Activated B cell treated with CpG ODN at 0.5 μM for 24 hours (primary cell): ENCODE results near the gene IL36B. TPM values are rescaled to one million over a fixed set of nuclear protein-coding genes. Genes with fewer than 3 reads are reported as not detected.

Source experiments
- ATAC-seq: fragments of 200-7000 bp; cut with Tn5 transposase; one replicate; pipeline ENCODE4 v1.10.0; 2021; ENCODE audit warnings: low read depth, mild to moderate bottlenecking, moderate library complexity
- CTCF ChIA-PET: fragments of 350-600 bp; sonication (Branson Sonifier 250); formaldehyde crosslinking; loops from one replicate; lab custom pipeline; 2021; ENCODE audit warnings: antibody characterized with exemption; lab: Charles Lee
- POLR2A ChIA-PET: fragments of 350-600 bp; sonication (Branson Sonifier 250); formaldehyde crosslinking; loops from one replicate; lab custom pipeline; 2021; ENCODE audit warnings: antibody characterized with exemption; lab: Charles Lee
- DNase-seq: peaks from one replicate; pipeline ENCODE4 v3.0.0; 2022
- H3K27ac Mint-ChIP-seq: one replicate; pipeline ENCODE4 v1.8.0; 2020; ENCODE audit warnings: mixed read lengths
- H3K27me3 Mint-ChIP-seq: one replicate; pipeline ENCODE4 v1.8.0; 2021; ENCODE audit warnings: mixed read lengths
- H3K36me3 Mint-ChIP-seq: one replicate; pipeline ENCODE4 v1.8.0; 2021; ENCODE audit warnings: low read depth, mixed read lengths
- H3K4me1 Mint-ChIP-seq: one replicate; pipeline ENCODE4 v1.8.0; 2021; ENCODE audit warnings: mixed read lengths
- H3K4me3 Mint-ChIP-seq: one replicate; pipeline ENCODE4 v1.8.0; 2020; ENCODE audit warnings: mild to moderate bottlenecking, mixed read lengths
- H3K9me3 Mint-ChIP-seq: one replicate; pipeline ENCODE4 v1.8.0; 2020; ENCODE audit warnings: mixed read lengths
- intact Hi-C: fragments of 100-400 bp; cut with micrococcal nuclease; formaldehyde crosslinking; loops from one replicate; pipeline ENCODE4 v1.15.1; 2024
- total RNA-seq: library from RNA; stranded (reverse); gene quantifications from 2 replicates; pipeline ENCODE4 v1.2.3, GENCODE V29; 2022
- TF ChIP-seq, protein P1 (sequence below): fragments of 200-600 bp; IDR thresholded peaks from one replicate; pipeline ENCODE4 v1.8.0; 2022; ENCODE audit warnings: antibody characterized with exemption, mild to moderate bottlenecking

Gene IL36B
- total RNA-seq, 1 donor from 2014 or later, result not detected

DNA sequence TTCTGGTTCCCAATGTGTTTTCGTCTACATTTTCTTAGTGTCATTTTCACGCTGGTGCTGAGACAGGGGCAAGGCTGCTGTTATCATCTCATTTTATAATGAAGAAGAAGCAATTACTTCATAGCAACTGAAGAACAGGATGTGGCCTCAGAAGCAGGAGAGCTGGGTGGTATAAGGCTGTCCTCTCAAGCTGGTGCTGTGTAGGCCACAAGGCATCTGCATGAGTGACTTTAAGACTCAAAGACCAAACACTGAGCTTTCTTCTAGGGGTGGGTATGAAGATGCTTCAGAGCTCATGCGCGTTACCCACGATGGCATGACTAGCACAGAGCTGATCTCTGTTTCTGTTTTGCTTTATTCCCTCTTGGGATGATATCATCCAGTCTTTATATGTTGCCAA lies 67.6 kb downstream of the IL36B start:
- Mint-ChIP-seq H3K9me3 (peaks cover 5% of the 10 kb centered on the region), H3K27ac (no peak overlapping the region), H3K4me3 (no peak overlapping the region), H3K27me3 (peaks cover 4% of the 10 kb centered on the region), H3K4me1 (peaks cover 3% of the 10 kb centered on the region), H3K36me3 (no peaks in the 10 kb centered on the region)
- POLR2A ChIA-PET, result no interaction called here
- TF ChIP-seq, protein P1, sequence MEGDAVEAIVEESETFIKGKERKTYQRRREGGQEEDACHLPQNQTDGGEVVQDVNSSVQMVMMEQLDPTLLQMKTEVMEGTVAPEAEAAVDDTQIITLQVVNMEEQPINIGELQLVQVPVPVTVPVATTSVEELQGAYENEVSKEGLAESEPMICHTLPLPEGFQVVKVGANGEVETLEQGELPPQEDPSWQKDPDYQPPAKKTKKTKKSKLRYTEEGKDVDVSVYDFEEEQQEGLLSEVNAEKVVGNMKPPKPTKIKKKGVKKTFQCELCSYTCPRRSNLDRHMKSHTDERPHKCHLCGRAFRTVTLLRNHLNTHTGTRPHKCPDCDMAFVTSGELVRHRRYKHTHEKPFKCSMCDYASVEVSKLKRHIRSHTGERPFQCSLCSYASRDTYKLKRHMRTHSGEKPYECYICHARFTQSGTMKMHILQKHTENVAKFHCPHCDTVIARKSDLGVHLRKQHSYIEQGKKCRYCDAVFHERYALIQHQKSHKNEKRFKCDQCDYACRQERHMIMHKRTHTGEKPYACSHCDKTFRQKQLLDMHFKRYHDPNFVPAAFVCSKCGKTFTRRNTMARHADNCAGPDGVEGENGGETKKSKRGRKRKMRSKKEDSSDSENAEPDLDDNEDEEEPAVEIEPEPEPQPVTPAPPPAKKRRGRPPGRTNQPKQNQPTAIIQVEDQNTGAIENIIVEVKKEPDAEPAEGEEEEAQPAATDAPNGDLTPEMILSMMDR, result no peak
- DNase-seq, result no peak
- no peak for ATAC-seq
- intact Hi-C loops, result no loop called here
- CTCF ChIA-PET, result no interaction called here

DNA sequence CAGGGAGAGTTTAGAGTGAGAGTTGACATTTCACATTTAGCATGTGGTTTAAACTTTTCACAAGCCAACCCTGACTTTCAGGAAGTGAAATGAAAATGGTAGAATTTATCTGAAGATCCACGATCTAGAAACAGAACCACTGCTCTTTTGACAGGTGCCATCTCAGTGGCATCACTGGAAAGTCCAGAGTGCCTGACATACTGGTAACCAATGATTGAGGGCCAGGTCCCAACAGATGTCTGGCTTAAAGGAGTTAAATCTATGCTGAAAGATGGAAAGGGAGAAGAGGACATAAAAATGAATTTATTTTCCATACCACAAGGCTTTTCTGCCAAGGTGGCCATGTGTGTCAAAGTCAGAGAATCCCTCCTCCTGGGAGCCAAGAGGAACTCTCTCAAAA lies 72.1 kb downstream of the IL36B start:
- Mint-ChIP-seq H3K27me3 (peaks cover 11% of the 10 kb centered on the region), H3K9me3 (no peaks in the 10 kb centered on the region), H3K36me3 (no peaks in the 10 kb centered on the region), H3K4me1 (peaks cover 3% of the 10 kb centered on the region), H3K27ac (no peak overlapping the region), H3K4me3 (no peak overlapping the region)
- intact Hi-C loops, result no loop called here
- DNase-seq (no peak), ATAC-seq (no peak)
- ChIA-PET CTCF (no interaction called here), POLR2A (no interaction called here)
- TF ChIP-seq, protein P1, result no peak

DNA sequence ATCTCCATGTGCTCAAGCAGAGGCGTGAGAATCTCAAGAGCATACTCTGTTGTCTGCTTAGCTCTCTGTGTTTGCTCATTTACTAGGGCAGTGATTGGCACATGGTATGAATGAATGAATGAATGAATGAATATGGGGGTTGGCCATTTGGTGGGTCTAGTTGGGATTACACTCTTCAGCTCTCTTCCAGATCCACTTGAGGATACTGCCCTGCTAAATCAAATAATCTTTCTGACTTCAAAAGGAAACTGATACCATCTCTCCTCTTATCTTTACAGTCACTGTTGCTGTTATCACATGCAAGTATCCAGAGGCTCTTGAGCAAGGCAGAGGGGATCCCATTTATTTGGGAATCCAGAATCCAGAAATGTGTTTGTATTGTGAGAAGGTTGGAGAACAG lies 72.9 kb downstream of the IL36B start:
- intact Hi-C loops, result no loop called here
- peaks cover 11% of the 10 kb centered on the region for H3K27me3 Mint-ChIP-seq
- H3K27ac Mint-ChIP-seq, result no peak overlapping the region
- TF ChIP-seq, protein P1, result no peak
- H3K9me3 Mint-ChIP-seq, result no peaks in the 10 kb centered on the region
- no peak overlapping the region for H3K4me3 Mint-ChIP-seq
- ATAC-seq, result no peak
- DNase-seq, result no peak
- H3K4me1 Mint-ChIP-seq, result peaks cover 3% of the 10 kb centered on the region
- ChIA-PET POLR2A (no interaction called here), CTCF (no interaction called here)
- no peaks in the 10 kb centered on the region for H3K36me3 Mint-ChIP-seq

DNA sequence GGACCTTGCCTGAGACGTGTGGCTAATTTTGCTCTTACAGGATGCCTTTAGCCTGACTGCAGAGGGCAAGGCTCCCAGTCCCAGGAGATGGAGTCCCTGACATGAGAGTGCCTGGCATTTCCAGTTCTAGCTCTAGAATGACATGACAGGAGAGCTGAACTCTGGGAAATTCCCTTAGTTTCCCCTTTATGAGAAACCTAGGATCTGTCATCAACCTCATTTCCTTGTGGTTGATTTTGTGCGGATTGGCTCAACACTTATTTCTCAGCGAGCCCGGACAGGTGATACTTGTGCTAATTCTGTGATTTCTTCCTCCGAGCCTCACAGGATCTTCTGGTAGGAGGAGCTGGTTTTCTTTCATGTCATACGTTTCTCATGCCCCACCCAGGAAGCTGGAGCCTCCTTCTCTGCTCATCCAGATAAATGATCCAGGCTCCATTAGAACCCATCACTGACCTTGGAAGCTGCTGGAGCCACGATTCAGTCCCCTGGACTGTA lies 75.1 kb downstream of the IL36B start, which contains the start of gene IL36G:
Gene IL36G (plus strand): TSS at position 448 of the 498 bp plus-strand sequence. CDS start 633 bp downstream, outside the sequence.
- ChIA-PET POLR2A (no interaction called here), CTCF (no interaction called here)
- TF ChIP-seq, protein P1, result no peak
- intact Hi-C loops, result no loop called here
- ATAC-seq, result no peak
- Mint-ChIP-seq H3K4me1 (peaks cover 3% of the 10 kb centered on the region), H3K9me3 (no peaks in the 10 kb centered on the region), H3K27ac (no peak within 1 kb of the TSS), H3K27me3 (peaks cover 13% of the 10 kb centered on the region), H3K36me3 (no peaks in the 10 kb centered on the region), H3K4me3 (no peak within 1 kb of the TSS)
- DNase-seq, result no peak

Other genes starting within 250 kb of the IL36B start
- gene IL1B, start 216.1 kb downstream of the IL36B start, total RNA-seq, result 0.53 and 0.71 TPM in 2 replicates
- not detected in 2 replicates for gene IL37, start 141.7 kb downstream of the IL36B start, total RNA-seq
- gene IL36G, start 74.9 kb downstream of the IL36B start, total RNA-seq, result not detected in 2 replicates
- not detected in 2 replicates for gene IL36A, start 47.4 kb downstream of the IL36B start, total RNA-seq
- gene IL36RN, start 6.3 kb upstream of the IL36B start, total RNA-seq, result not detected in 2 replicates
- gene IL1F10, start 15.1 kb upstream of the IL36B start, total RNA-seq, result not detected in 2 replicates
- gene IL1RN, start 74.7 kb upstream of the IL36B start, total RNA-seq, result 0.32 TPM in 1 of 2 replicates, not detected in the other
- 161 and 182 TPM in 2 replicates for gene PSD4, start 121.1 kb upstream of the IL36B start, total RNA-seq
- gene PAX8, start 226.1 kb upstream of the IL36B start, total RNA-seq, result 0.39 and 0.71 TPM in 2 replicates